Measurements from ENCODE around the gene DCLK2. TPM values are rescaled to one million over a fixed set of nuclear protein-coding genes. Genes with fewer than 3 reads are reported as not detected.

DCLK2 gene
- total and polyA plus RNA-seq, 2 of the 13 experiments (the other 11 are each of a cell fraction or from before 2014, with no cell fraction given) = not detected

DNA sequence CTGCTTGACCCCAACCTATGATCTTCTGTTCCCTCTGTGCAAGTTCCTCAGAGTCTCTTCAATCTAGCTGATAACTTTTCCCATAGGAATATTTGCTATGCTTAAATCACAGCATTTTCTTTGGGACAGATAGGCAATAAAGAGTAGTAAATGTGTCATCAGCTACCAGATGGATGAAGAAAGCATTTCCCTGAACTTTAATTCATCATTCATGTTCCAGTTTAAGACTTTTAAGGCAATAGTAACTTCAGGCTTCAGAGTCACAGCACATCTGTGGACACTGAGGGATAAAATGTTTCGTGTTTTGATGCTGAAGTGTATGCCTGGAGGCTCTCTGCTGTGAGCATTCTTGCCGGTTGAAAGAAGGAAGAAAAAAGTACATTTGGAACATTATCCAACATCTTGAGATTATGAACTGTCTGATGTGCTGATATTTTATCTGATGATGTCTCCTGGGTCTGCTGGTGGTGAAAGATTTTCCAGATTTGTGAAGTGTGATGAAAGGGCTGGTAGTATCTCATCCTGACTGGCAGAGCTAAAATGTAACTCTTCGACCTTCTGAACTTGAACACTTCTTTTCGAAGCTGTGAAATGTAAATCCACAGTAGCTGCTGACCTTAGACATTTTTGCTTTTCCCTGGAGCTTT lies 133.7 kb downstream of the DCLK2 start (continued):
- TF ChIP-seq GZF1 (CRISPR knock-in tag; IDR thresholded peaks at IDR 0.05) (no peak), ZFAT (CRISPR knock-in tag; conservative IDR thresholded peaks at IDR 0.05) (no peak), ZNF644 (CRISPR knock-in tag; IDR thresholded peaks at IDR 0.05; ENCODE audit: low read depth) (no peak), ZNF224 (CRISPR knock-in tag; IDR thresholded peaks at IDR 0.05) (no peak), RFX5 (IDR thresholded peaks at IDR 0.05; ENCODE audit: low read depth, low read length) (no peak)

DNA sequence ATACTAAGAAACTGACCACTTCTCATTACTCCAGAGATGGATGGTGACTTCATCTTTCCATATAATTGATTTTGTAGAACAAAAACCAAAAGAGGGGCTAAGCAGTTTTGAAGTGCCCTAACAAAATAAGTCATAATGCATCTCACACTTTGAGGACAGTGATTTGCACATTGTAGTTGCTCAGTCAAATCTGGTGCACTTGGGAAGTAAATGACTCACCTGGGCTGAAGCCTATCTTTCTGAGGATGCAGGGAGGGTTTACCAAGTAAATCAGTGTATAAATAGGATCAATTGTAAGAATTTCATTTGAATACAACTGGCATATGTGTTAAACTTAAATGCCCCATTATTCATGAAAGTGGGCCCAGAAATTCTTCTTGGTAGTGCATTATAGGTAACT lies 134.2 kb downstream of the DCLK2 start:
- in situ Hi-C loops (cut with HindIII; ENCODE audit: extremely low pct_ligation_motif_present, low pct_unique_long_range_greater_than_20kb) = no loop called here
- no peak for FAIRE-seq
- CTCF ChIA-PET (ENCODE audit: low intra/inter-chr PET ratio, low total read pairs) = no interaction called here
- no peak overlapping the region for H3K4me3 ChIP-seq (replicated peaks in 1 of 3; ENCODE audit: insufficient read depth in 1 of 3, low read depth in 2 of 3, low read length in 3 of 3)
- H3K9me3 ChIP-seq (ENCODE audit: low read length) = no peaks in the 10 kb centered on the region
- no TSS peak for BruUV-seq (replicated peaks)
- H3K27me3 ChIP-seq (ENCODE audit: control insufficient read depth in 1 of 2, insufficient read depth in 2 of 2, low read length in 2 of 2) = no peaks in the 10 kb centered on the region; a peak in 1 of 5 replicates
- no peak overlapping the region for H2AFZ ChIP-seq (ENCODE audit: low read length)
- H3K4me1 ChIP-seq (ENCODE audit: insufficient read depth, low read length) = no peaks in the 10 kb centered on the region
- DNase-seq (ENCODE audit: low spot score) = no peak
- no peaks in the 10 kb centered on the region for H3K36me3 ChIP-seq (replicated peaks in 1 of 2; ENCODE audit: control insufficient read depth in 1 of 2, insufficient read depth in 2 of 2, low read length in 2 of 2)
- no peaks in the 10 kb centered on the region for H4K20me1 ChIP-seq (ENCODE audit: insufficient read depth, low read length)
- H3K9ac ChIP-seq (ENCODE audit: insufficient read depth, low read depth, low read length) = no peak overlapping the region
- ATAC-seq = no peak
- TF ChIP-seq U2AF2 (IDR thresholded peaks at IDR 0.05; ENCODE audit: low read depth, low read length) = no peak
- no peak for TF ChIP-seq MXD3 (CRISPR knock-in tag; IDR thresholded peaks at IDR 0.05)
- no peak for TF ChIP-seq ZNF7 (CRISPR knock-in tag; IDR thresholded peaks at IDR 0.05)
- no peak for TF ChIP-seq SNAPC4 (CRISPR knock-in tag; IDR thresholded peaks at IDR 0.05)
- no peak for TF ChIP-seq NFE2L2 (IDR thresholded peaks at IDR 0.05; ENCODE audit: low read length)
- no peak for TF ChIP-seq ZNF331 (CRISPR knock-in tag; IDR thresholded peaks at IDR 0.05)
- TF ChIP-seq ZNF563 (CRISPR knock-in tag; IDR thresholded peaks at IDR 0.05) = no peak
- no peak for TF ChIP-seq POLR2AphosphoS5 (IDR thresholded peaks at IDR 0.05; ENCODE audit: low read depth, low read length)
- no peak for TF ChIP-seq PHF20 (CRISPR knock-in tag; IDR thresholded peaks at IDR 0.05)
- TF ChIP-seq THYN1 (CRISPR knock-in tag; IDR thresholded peaks at IDR 0.05; ENCODE audit: borderline replicate concordance, low read depth) = no peak
- TF ChIP-seq ZNF547 (CRISPR knock-in tag; IDR thresholded peaks at IDR 0.05) = no peak
- TF ChIP-seq PHB2 (IDR thresholded peaks at IDR 0.05; ENCODE audit: partially characterized antibody) = no peak
- no peak for TF ChIP-seq SOX5 (CRISPR knock-in tag; IDR thresholded peaks at IDR 0.05; ENCODE audit: borderline replicate concordance)
- no peak overlapping the region for H3K4me2 ChIP-seq (ENCODE audit: low read depth, low read length)
- H3K79me2 ChIP-seq (ENCODE audit: insufficient read depth, low read length) = no peaks in the 10 kb centered on the region
- POLR2A ChIA-PET = no interaction called here
- intact Hi-C loops (cut with micrococcal nuclease; ENCODE audit: unreplicated experiment) = no loop called here
- H3K27ac ChIP-seq (ENCODE audit: extremely low read length, insufficient read depth, low read length) = no peak overlapping the region
